Gastroesophageal sphincter (tissue), 3 donors: ENCODE results near the gene PRSS21.

Source experiments
- POLR2AphosphoS5 ChIP-seq: sonication (generic); formaldehyde crosslinking; IDR thresholded peaks from one replicate; pipeline ENCODE4 v1.6.1; 2017; ENCODE audit warnings: antibody characterized with exemption
- TF ChIP-seq, protein P1 (sequence below), 4 experiments: fragments of 200-600 bp in 2 of 4; fragments of 450-650 bp in 2 of 4; sonication (generic) in 1 of 4; IDR thresholded peaks; one replicate each; pipeline ENCODE4 v1.5.1; 2017 to 2019; ENCODE audit warnings: antibody characterized with exemption in 4 of 4, mild to moderate bottlenecking in 2 of 4, moderate library complexity in 2 of 4

DNA sequence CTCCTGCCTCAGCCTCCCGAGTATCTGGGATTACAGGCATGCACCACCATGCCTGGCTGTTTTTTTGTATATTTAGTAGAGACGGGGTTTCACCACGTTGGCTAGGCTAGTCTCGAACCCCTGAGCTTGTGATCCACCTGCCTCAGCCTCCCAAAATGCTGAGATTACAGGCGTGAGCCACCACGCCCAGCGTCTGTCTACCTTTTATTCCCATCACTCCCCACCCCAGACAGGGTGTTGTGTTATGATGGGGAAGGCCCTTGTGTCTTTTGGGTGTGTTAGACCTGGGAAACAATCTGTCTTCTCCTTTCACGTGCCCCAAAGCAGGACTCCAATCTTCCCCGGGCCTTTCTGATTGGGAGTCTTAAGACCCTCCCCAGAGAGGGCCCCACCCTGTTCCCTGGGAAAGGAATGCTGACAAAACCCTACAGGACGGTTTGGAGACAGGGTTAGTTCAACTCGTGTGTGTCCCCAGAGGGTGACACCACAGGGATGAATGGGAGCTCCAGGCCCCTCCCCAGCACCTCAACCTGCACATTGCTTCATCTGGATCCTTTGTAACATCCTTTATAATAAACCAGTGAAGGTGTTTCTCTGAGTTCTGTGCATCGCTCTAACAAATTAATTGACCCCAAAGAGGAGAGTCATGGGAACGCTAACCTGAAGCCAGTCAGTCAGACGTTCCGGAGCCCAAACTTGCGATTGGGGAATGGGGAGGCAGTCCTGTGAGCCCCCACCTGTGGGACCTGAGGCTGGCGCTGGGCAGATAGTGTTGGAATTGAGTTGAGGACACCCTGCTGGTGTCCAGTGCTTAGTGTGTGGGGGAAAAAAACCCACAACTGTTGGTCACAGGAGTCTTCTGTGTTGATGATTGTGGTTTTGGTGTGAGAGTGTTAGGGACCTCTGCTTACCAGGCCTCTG is 36.8 kb upstream of the PRSS21 start:
- TF ChIP-seq, protein P1, sequence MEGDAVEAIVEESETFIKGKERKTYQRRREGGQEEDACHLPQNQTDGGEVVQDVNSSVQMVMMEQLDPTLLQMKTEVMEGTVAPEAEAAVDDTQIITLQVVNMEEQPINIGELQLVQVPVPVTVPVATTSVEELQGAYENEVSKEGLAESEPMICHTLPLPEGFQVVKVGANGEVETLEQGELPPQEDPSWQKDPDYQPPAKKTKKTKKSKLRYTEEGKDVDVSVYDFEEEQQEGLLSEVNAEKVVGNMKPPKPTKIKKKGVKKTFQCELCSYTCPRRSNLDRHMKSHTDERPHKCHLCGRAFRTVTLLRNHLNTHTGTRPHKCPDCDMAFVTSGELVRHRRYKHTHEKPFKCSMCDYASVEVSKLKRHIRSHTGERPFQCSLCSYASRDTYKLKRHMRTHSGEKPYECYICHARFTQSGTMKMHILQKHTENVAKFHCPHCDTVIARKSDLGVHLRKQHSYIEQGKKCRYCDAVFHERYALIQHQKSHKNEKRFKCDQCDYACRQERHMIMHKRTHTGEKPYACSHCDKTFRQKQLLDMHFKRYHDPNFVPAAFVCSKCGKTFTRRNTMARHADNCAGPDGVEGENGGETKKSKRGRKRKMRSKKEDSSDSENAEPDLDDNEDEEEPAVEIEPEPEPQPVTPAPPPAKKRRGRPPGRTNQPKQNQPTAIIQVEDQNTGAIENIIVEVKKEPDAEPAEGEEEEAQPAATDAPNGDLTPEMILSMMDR (IDR thresholded peaks at IDR 0.05): no peak
- TF ChIP-seq POLR2AphosphoS5: no peak
